Adrenal gland (tissue), 12 donors: ENCODE results near the gene ASTN2. TPM values are rescaled to one million over a fixed set of nuclear protein-coding genes. Genes with fewer than 3 reads are reported as not detected.

Experiments used
- DNase-seq, 7 donors: peaks; one replicate each; pipeline ENCODE4 v3.0.0-alpha.2; 2019 to 2020
- H3K27ac ChIP-seq, 5 donors: fragments of 200-600 bp; sonication (generic) in 4 of 5; 1 replicate in 3 of 5; 2 replicates in 2 of 5; pipeline versions ENCODE4 v1.5.1 to v1.8.0; 2016 to 2020; ENCODE audit warnings: mild to moderate bottlenecking in 1 of 5
- H3K27me3 ChIP-seq: fragments of 200-600 bp; 2 replicates; pipeline ENCODE4 v1.8.0; 2021
- H3K36me3 ChIP-seq, 2 donors: fragments of 200-600 bp; replicated peaks in 1 of 2; 1 replicate in 1 of 2; 2 replicates in 1 of 2; pipeline versions ENCODE4 v1.5.1 to v1.8.0; 2018 to 2022
- H3K4me1 ChIP-seq, 2 donors: fragments of 200-600 bp; replicated peaks in 1 of 2; 1 replicate in 1 of 2; 2 replicates in 1 of 2; pipeline versions ENCODE4 v1.5.1 to v1.8.0; 2018 to 2021
- H3K4me3 ChIP-seq, 4 donors: fragments of 200-600 bp; sonication (generic) in 3 of 4; one replicate each; pipeline ENCODE4 v1.5.1; 2016 to 2018
- H3K9me3 ChIP-seq, 3 donors: fragments of 200-600 bp; sonication (generic) in 1 of 3; replicated peaks in 1 of 3; 1 replicate in 2 of 3; 2 replicates in 1 of 3; pipeline versions ENCODE4 v1.5.1 to v1.8.0; 2016 to 2021
- CTCF ChIP-seq, 6 experiments: fragments of 450-650 bp in 4 of 6; fragments of 200-600 bp in 2 of 6; sonication (generic) in 1 of 6; IDR thresholded peaks; 1 replicate in 5 of 6; 2 replicates in 1 of 6; pipeline versions ENCODE4 v1.5.1 to v1.8.0; 2016 to 2021; ENCODE audit warnings: antibody characterized with exemption in 6 of 6, mild to moderate bottlenecking in 2 of 6, moderate library complexity in 1 of 6
- POLR2A ChIP-seq, 2 donors: fragments of 450-650 bp; IDR thresholded peaks; one replicate each; pipeline ENCODE4 v1.6.1; 2017; ENCODE audit warnings: antibody characterized with exemption in 2 of 2, mild to moderate bottlenecking in 2 of 2, moderate library complexity in 1 of 2
- WGBS, 4 donors: extraction: QIAGEN DNeasy Blood & Tissue Kit in 2 of 4; methylation state at CpG; one replicate each; pipeline versions ENCODE4 v1.1.5 to v1.1.7; 2013 to 2017; 5-methylcytosine and 5-hydroxymethylcytosine counted together
- intact Hi-C, 2 donors: fragments of 100-400 bp; cut with DNase I; formaldehyde crosslinking; loops; one replicate each; pipeline versions ENCODE4 v1.14.1 to v1.15.0; 2022 to 2023
- polyA plus RNA-seq, 3 donors: library from polyadenylated mRNA; stranded (reverse); fragments of 200-250 nt in 2 of 3; fragments of 350-450 nt in 1 of 3; fragmentation: Illumina TruSeq in 1 of 3; extraction: RNeasy Lipid Tissue Mini Kit (QIAGEN cat#74804) in 1 of 3; gene quantifications; one replicate each; pipeline ENCODE4 v1.2.3, GENCODE V29; 2013 to 2014
- total RNA-seq, 9 donors: library from RNA; depleted of rRNA in 4 of 9; stranded (reverse); fragments of >200 nt in 4 of 9; fragments of 120-200 nt in 1 of 9; fragmentation: NEBNext Ultra II Directional in 1 of 9; extraction: Animal tissue kit (Norgen Biotek cat#: 25700) in 1 of 9; gene quantifications; one replicate each; pipeline versions ENCODE4 v1.1.0 to v1.2.4, GENCODE V29; 2013 to 2023
- donor health status: healthy with polysubstance abuse.
- donor health status: Bipolar disorder and iron deficiency.
- donor health status: DM: yes; HTN: yes; CAD: no.
- donor health status: DM: no; HTN: no; CAD: no.
- donor health status: DM: no; HTN: no; CAD: no.
- donor health status: DM: yes; HTN: yes; CAD: no.

The ASTN2 gene
- total and polyA plus RNA-seq, 12 donors, result 2.5 to 15.6 (median 6.8) TPM

- TF ChIP-seq POLR2A (IDR thresholded peaks at IDR 0.05) (no peak), CTCF (IDR thresholded peaks at IDR 0.05) (no peak)
- Histone ChIP-seq H3K27ac (no peak overlapping the region), H3K36me3 (no peaks in the 10 kb centered on the region), H3K4me1 (no peaks in the 10 kb centered on the region), H3K4me3 (no peak overlapping the region), H3K9me3 (no peaks in the 10 kb centered on the region), H3K27me3 (no peaks in the 10 kb centered on the region)
- WGBS, 4 donors, result 64 to 100% (median 73%) methylated on average over 1 of the region's 1 CpG
- no peak for DNase-seq
- intact Hi-C loops, result no loop called here
These were observed 60.5 kb downstream of the ASTN2 start for GRCh38 chr9:117354244-117354847.

- no peaks in the 10 kb centered on the region for H3K4me1 ChIP-seq
- intact Hi-C loops, result no loop called here
- no peak overlapping the region for H3K4me3 ChIP-seq
- H3K27me3 ChIP-seq, result no peaks in the 10 kb centered on the region
- DNase-seq, result no peak
- H3K9me3 ChIP-seq, result no peaks in the 10 kb centered on the region
- H3K36me3 ChIP-seq, result no peaks in the 10 kb centered on the region
- no peak for TF ChIP-seq POLR2A (IDR thresholded peaks at IDR 0.05)
- no peak for TF ChIP-seq CTCF (IDR thresholded peaks at IDR 0.05)
- H3K27ac ChIP-seq, result no peak overlapping the region
- 26 to 41% (median 31%) methylated on average over 4 of the region's 4 CpGs for WGBS, 4 donors
These were observed 69.8 kb downstream of the ASTN2 start for GRCh38 chr9:117344892-117345660.

GRCh38 chr9:117343427-117343826, 71.4 kb downstream of the ASTN2 start:
- H3K27me3 ChIP-seq, result no peaks in the 10 kb centered on the region
- no peak for DNase-seq
- H3K27ac ChIP-seq, result no peak overlapping the region
- TF ChIP-seq CTCF (IDR thresholded peaks at IDR 0.05) (no peak), POLR2A (IDR thresholded peaks at IDR 0.05) (no peak)
- 33 to 53% (median 47%) methylated on average over 1 of the region's 1 CpG for WGBS, 4 donors
- H3K4me3 ChIP-seq, result no peak overlapping the region
- no peaks in the 10 kb centered on the region for H3K36me3 ChIP-seq
- intact Hi-C loops, result no loop called here
- no peaks in the 10 kb centered on the region for H3K4me1 ChIP-seq
- no peaks in the 10 kb centered on the region for H3K9me3 ChIP-seq

GRCh38 chr9:117341151-117341550, 73.7 kb downstream of the ASTN2 start:
- Histone ChIP-seq H3K4me1 (no peaks in the 10 kb centered on the region), H3K9me3 (no peaks in the 10 kb centered on the region), H3K4me3 (no peak overlapping the region), H3K27ac (no peak overlapping the region), H3K27me3 (no peaks in the 10 kb centered on the region), H3K36me3 (no peaks in the 10 kb centered on the region)
- intact Hi-C loops, result no loop called here
- TF ChIP-seq POLR2A (IDR thresholded peaks at IDR 0.05) (no peak), CTCF (IDR thresholded peaks at IDR 0.05) (no peak)
- 26 to 45% (median 36%) methylated on average over 2 of the region's 2 CpGs for WGBS, 4 donors
- DNase-seq, result no peak
